B cell (primary cell): Measurements from ENCODE around the gene RIPOR1. TPM values are rescaled to one million over a fixed set of nuclear protein-coding genes. Genes with fewer than 3 reads are reported as not detected.
A peak's percentile ranks its signal among the peaks of the same experiment; 100 is the strongest.

Experiments
- ATAC-seq: fragments of 200-7000 bp; cut with Tn5 transposase; one replicate; pipeline ENCODE4 v1.10.0; 2021; ENCODE audit warnings: low read depth, mild to moderate bottlenecking, moderate number of reproducible peaks, moderate library complexity
- CTCF ChIA-PET: fragments of 350-600 bp; sonication (Branson Sonifier 250); formaldehyde crosslinking; loops from one replicate; lab custom pipeline; 2021; ENCODE audit warnings: antibody characterized with exemption, inconsistent platforms; lab: Charles Lee
- POLR2A ChIA-PET: fragments of 350-600 bp; sonication (Branson Sonifier 250); formaldehyde crosslinking; loops from one replicate; lab custom pipeline; 2021; ENCODE audit warnings: antibody characterized with exemption; lab: Charles Lee
- DNase-seq: peaks from one replicate; pipeline ENCODE4 v3.0.0; 2013
- H2AFZ ChIP-seq: 2 replicates; pipeline ENCODE4 v1.6.1; 2012; ENCODE audit warnings: mild to moderate bottlenecking, low read depth, low read length; ENCODE audit not compliant: insufficient read depth, poor library complexity, severe bottlenecking
- H3K27ac ChIP-seq, 2 donors: 1 replicate in 1 of 2; 2 replicates in 1 of 2; pipeline ENCODE4 v1.5.1; 2012 to 2013; ENCODE audit warnings: low read length in 2 of 2, mild to moderate bottlenecking in 2 of 2, moderate library complexity in 1 of 2
- H3K27me3 ChIP-seq, 4 experiments: fragments of 200-600 bp in 1 of 4; sonication (generic) in 1 of 4; replicated peaks in 1 of 4; 1 replicate in 2 of 4; 2 replicates in 2 of 4; pipeline versions ENCODE4 v1.6.1 to v1.7.0; 2013 to 2016; ENCODE audit warnings: low read length in 3 of 4, mild to moderate bottlenecking in 2 of 4, mixed read lengths in 1 of 4, moderate library complexity in 1 of 4; ENCODE audit not compliant: insufficient read depth in 4 of 4, control insufficient read depth in 3 of 4; ENCODE audit errors: control extremely low read depth in 1 of 4
- H3K36me3 ChIP-seq, 2 experiments: replicated peaks in 1 of 2; 1 replicate in 1 of 2; 2 replicates in 1 of 2; pipeline versions ENCODE4 v1.6.1 to v1.7.1; 2013; ENCODE audit warnings: low read length in 1 of 2; ENCODE audit not compliant: insufficient read depth in 2 of 2, control insufficient read depth in 1 of 2; ENCODE audit errors: control extremely low read depth in 1 of 2, extremely low read depth in 1 of 2
- H3K4me1 ChIP-seq, 2 donors: fragments of 200-600 bp in 1 of 2; sonication (generic) in 1 of 2; 1 replicate in 1 of 2; 2 replicates in 1 of 2; pipeline versions ENCODE4 v1.5.1 to v1.6.1; 2013 to 2017; ENCODE audit warnings: low read length in 2 of 2; ENCODE audit not compliant: control insufficient read depth in 2 of 2, insufficient read depth in 2 of 2
- H3K4me2 ChIP-seq: replicated peaks from 2 replicates; pipeline ENCODE3; 2012; ENCODE audit warnings: mild to moderate bottlenecking, low read depth, low read length; ENCODE audit not compliant: poor library complexity, severe bottlenecking
- H3K4me3 ChIP-seq, 5 experiments: fragments of 200-600 bp in 1 of 5; sonication (generic) in 1 of 5; 1 replicate in 3 of 5; 2 replicates in 2 of 5; pipeline versions ENCODE4 v1.5.1 to v1.7.0; 2011 to 2016; ENCODE audit warnings: low read length in 4 of 5, mild to moderate bottlenecking in 4 of 5, low read depth in 2 of 5, control low read depth in 1 of 5, moderate library complexity in 1 of 5; ENCODE audit not compliant: insufficient read depth in 1 of 5; ENCODE audit errors: control extremely low read depth in 1 of 5, extremely low read depth in 1 of 5
- H3K79me2 ChIP-seq: fragments of 200-600 bp; sonication (generic); one replicate; pipeline ENCODE4 v1.6.0; 2016; ENCODE audit warnings: low read length; ENCODE audit not compliant: control insufficient read depth, insufficient read depth
- H3K9ac ChIP-seq: fragments of 200-600 bp; sonication (generic); 2 replicates; pipeline ENCODE4 v1.6.1; 2017; ENCODE audit warnings: mild to moderate bottlenecking, low read length, moderate library complexity
- H3K9me3 ChIP-seq, 3 donors: one replicate each; pipeline versions ENCODE4 v1.6.1 to v1.7.1; 2013; ENCODE audit warnings: low read length in 2 of 3; ENCODE audit not compliant: control insufficient read depth in 2 of 3, insufficient read depth in 1 of 3; ENCODE audit errors: control extremely low read depth in 1 of 3
- H4K20me1 ChIP-seq: 2 replicates; pipeline ENCODE4 v1.6.0; 2012; ENCODE audit warnings: mild to moderate bottlenecking, low read length; ENCODE audit not compliant: insufficient read depth, control insufficient read depth, poor library complexity, severe bottlenecking
- H3K27ac Mint-ChIP-seq: one replicate; pipeline ENCODE4 v1.8.0; 2021; ENCODE audit warnings: mixed read lengths
- H3K27me3 Mint-ChIP-seq: one replicate; pipeline ENCODE4 v1.8.0; 2021; ENCODE audit warnings: mixed read lengths
- H3K4me1 Mint-ChIP-seq: one replicate; pipeline ENCODE4 v1.8.0; 2021; ENCODE audit warnings: mixed read lengths
- H3K4me3 Mint-ChIP-seq: one replicate; pipeline ENCODE4 v1.8.0; 2021; ENCODE audit warnings: mixed read lengths
- H3K9me3 Mint-ChIP-seq: one replicate; pipeline ENCODE4 v1.8.0; 2022; ENCODE audit warnings: mixed read lengths; ENCODE audit not compliant: insufficient read depth
- CTCF ChIP-seq: fragments of 200-600 bp; IDR thresholded peaks from one replicate; pipeline ENCODE4 v1.8.0; 2022; ENCODE audit warnings: antibody characterized with exemption, mild to moderate bottlenecking
- EZH2 ChIP-seq: IDR thresholded peaks from 2 replicates; pipeline ENCODE4 v1.6.1; 2012; ENCODE audit warnings: borderline replicate concordance, low read depth, mild to moderate bottlenecking, moderate library complexity, low read length; ENCODE audit not compliant: insufficient read depth, poor library complexity, severe bottlenecking
- WGBS: methylation state at CpG from one replicate; pipeline ENCODE4 v1.1.5; 2013; ENCODE audit warnings: missing lambda C conversion rate; ENCODE audit not compliant: insufficient coverage; 5-methylcytosine and 5-hydroxymethylcytosine counted together
- intact Hi-C: fragments of 100-400 bp; cut with micrococcal nuclease; formaldehyde crosslinking; loops from one replicate; pipeline ENCODE4 v1.10.0; 2022
- polyA plus RNA-seq: library from polyadenylated mRNA; depleted of rRNA; stranded (reverse); fragments of >200 nt; gene quantifications from 2 replicates; pipeline ENCODE4 v1.2.3, GENCODE V29; 2012
- total RNA-seq, 2 donors: library from RNA; stranded (reverse); fragments of 120-200 nt in 1 of 2; gene quantifications; 1 replicate in 1 of 2; 2 replicates in 1 of 2; pipeline versions ENCODE4 v1.2.3 to v1.2.4, GENCODE V29; 2013 to 2022

The RIPOR1 gene
- total and polyA plus RNA-seq, 2 donors (not counting 1 experiment from before 2014, with no cell fraction given): 124 to 363 TPM

- DNase-seq (peak; percentile 27), ATAC-seq (no peak)
- peak overlapping the region; percentile 87 for H3K27ac Mint-ChIP-seq
- H3K4me3 Mint-ChIP-seq: peak overlapping the region; percentile 86
- no peaks in the 10 kb centered on the region for H3K9me3 Mint-ChIP-seq
- Histone ChIP-seq H3K27ac (peak overlapping the region; percentile 60 to 62), H3K27me3 (no peaks in the 10 kb centered on the region), H2AFZ (no peak overlapping the region), H3K36me3 (no peaks in the 10 kb centered on the region), H3K9me3 (no peaks in the 10 kb centered on the region), H3K79me2 (peaks cover 73% of the 10 kb centered on the region), H3K4me2 (peak overlapping the region; percentile 86), H3K9ac (peak overlapping the region; percentile 32), H3K4me3 (no peak overlapping the region), H3K4me1 (peaks cover 42 to 53% of the 10 kb centered on the region in 2 donors), H4K20me1 (peaks cover 35% of the 10 kb centered on the region)
- no peak for TF ChIP-seq EZH2
- no peak for TF ChIP-seq CTCF
- CTCF ChIA-PET: interaction anchor here (0.6 to 11.4 kb wide), 7 partner anchors 16 to 227 kb away, joined by 3 to 407 read pairs (median 4); partner anchors contain the start of gene CARMIL2
- POLR2A ChIA-PET: interaction anchor here (0.7 to 2.1 kb wide), 2 partner anchors 18 to 48 kb away, joined by 4 to 12 read pairs; no protein-coding TSS in a partner anchor
- WGBS: 0% methylated on average over 1 of the region's 8 CpGs
- intact Hi-C loops: loop anchor here (5.0 kb wide), 1 partner anchor 42 kb away; no protein-coding TSS in a partner anchor
- peaks cover 49% of the 10 kb centered on the region for H3K4me1 Mint-ChIP-seq
- H3K27me3 Mint-ChIP-seq: no peaks in the 10 kb centered on the region
Measured at GRCh38 chr16:67565470-67566100, 37.0 kb downstream of the RIPOR1 start.

- ATAC-seq (no peak), DNase-seq (no peak)
- no peak overlapping the region for H3K4me3 ChIP-seq
- intact Hi-C loops: no loop called here
- Mint-ChIP-seq H3K27ac (no peak overlapping the region), H3K4me1 (peaks cover 20% of the 10 kb centered on the region), H3K9me3 (no peaks in the 10 kb centered on the region), H3K4me3 (no peak overlapping the region), H3K27me3 (no peaks in the 10 kb centered on the region)
- H3K27ac ChIP-seq: no peak overlapping the region
- H3K9me3 ChIP-seq: no peaks in the 10 kb centered on the region
- H3K36me3 ChIP-seq: peaks cover 0 to 40% of the 10 kb centered on the region in 2 experiments
- TF ChIP-seq EZH2: no peak
- TF ChIP-seq CTCF: no peak
- POLR2A ChIA-PET: interaction anchor here (1.2 kb wide), 1 partner anchor 24 kb away, joined by 3 read pairs; no protein-coding TSS in a partner anchor
- no peak overlapping the region for H2AFZ ChIP-seq
- H3K9ac ChIP-seq: no peak overlapping the region
- H3K4me2 ChIP-seq: no peak overlapping the region
- H4K20me1 ChIP-seq: peaks cover 65% of the 10 kb centered on the region
- H3K4me1 ChIP-seq: peaks cover 11 to 18% of the 10 kb centered on the region in 2 donors
- H3K27me3 ChIP-seq: no peaks in the 10 kb centered on the region
- CTCF ChIA-PET: interaction anchor here (0.6 to 1.7 kb wide), 5 partner anchors 16 to 100 kb away, joined by 3 to 5 read pairs (median 3); no protein-coding TSS in a partner anchor
- H3K79me2 ChIP-seq: peaks cover 98% of the 10 kb centered on the region
- no CpG with 5 or more reads among the region's 2 CpGs for WGBS
Measured at GRCh38 chr16:67571464-67571863, 42.8 kb downstream of the RIPOR1 start.
